SK-N-MC (cell line): ENCODE measurements around the gene CDH3.

ENCODE experiments used
- EZH2 ChIP-seq: fragments of 200-600 bp; sonication (generic); IDR thresholded peaks from one replicate; pipeline ENCODE4 v1.6.1; 2017; ENCODE audit warnings: antibody characterized with exemption
- FOXP2 ChIP-seq: optimal IDR thresholded peaks from 2 replicates; pipeline ENCODE3; 2011; ENCODE audit warnings: mild to moderate bottlenecking, moderate library complexity; ENCODE audit not compliant: insufficient read depth; ENCODE audit errors: extremely low read length, control extremely low read depth
- POLR2AphosphoS5 ChIP-seq: IDR thresholded peaks from 2 replicates; pipeline ENCODE4 v1.6.1; 2012; ENCODE audit warnings: mild to moderate bottlenecking, low read depth, low read length, borderline replicate concordance

GRCh38 chr16:68717684-68718083, 72.6 kb downstream of the CDH3 start:
- TF ChIP-seq EZH2 (no peak), POLR2AphosphoS5 (no peak), FOXP2 (no peak)
